T-helper 1 cell (primary cell): ENCODE results near the gene ADAMTS1.

Experiments
- DNase-seq, 5 donors: peaks; one replicate each; pipeline ENCODE4 v3.0.0-alpha.2; 2012 to 2020

The ADAMTS1 gene

DNA sequence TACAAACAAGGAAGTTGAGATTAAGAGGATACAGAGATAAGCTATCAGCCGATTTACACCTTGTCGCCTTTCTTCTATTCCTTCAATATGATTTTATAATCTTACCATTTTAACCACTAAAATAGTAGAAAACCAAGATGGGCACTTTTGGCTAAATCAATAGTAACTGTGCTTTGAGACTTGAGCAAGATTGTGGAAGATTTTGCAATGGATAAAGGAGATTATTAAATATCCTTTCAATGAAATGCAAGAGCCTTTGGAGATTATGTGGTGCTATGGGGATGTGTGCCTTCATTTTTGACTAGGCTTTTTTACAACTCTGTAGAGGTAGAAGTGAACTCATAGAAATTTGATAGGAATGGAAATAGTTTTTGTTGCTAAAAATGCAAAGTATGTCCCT, 33.7 kb downstream of the ADAMTS1 start:
- DNase-seq = no peak

DNA sequence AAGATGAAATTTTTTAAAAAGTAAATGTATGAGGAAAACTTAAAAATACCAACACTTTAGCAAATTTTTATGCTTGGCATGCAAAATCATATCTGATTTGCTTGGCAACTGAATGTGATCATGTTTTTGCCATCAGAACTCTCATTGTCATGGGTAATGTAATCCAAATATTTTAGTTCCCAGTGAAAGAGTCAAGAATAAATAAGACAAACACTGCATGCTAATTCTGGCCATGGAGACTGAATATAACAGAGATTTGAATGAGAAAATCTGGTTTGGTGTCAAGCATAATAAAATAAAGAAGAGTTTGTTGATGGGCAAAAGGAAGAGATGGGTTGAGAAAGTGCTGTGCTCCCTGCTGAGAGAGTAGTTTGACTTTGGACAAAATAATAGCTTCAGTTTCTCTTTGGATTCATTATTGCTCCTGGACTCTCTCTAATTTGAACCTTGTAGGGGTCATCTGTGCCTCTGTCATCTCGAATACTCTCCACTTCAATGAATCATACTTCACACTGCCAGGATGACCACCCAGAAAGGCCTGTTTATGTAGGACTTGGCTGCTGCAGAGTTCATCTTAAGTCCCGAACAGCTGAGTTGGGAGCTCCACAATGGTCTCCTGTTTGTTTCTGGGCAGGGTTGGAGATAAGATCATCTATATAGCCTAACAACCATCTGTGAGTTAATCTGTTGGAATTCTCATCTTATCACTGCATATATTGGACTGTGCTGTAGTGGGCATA, 34.4 kb downstream of the ADAMTS1 start:
- no peak for DNase-seq

DNA sequence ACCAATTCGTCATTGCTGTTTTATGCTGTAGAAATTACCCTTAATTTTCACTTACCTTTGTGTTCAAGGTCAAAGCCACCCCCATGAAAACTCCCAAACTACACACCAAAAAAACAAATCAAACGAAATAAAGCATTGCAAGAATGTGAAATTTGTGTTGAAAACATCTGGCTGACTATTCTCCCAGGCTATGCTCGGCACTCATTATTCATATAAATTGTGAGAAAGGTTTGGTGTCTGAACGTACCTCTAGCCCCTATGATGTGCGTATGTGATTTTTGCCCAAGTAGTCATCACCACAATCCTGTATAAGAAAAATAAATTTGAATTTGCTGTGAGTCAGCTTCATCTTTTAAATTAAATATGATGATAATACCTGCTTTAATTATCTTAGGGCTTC, 34.9 kb downstream of the ADAMTS1 start:
- DNase-seq = no peak

DNA sequence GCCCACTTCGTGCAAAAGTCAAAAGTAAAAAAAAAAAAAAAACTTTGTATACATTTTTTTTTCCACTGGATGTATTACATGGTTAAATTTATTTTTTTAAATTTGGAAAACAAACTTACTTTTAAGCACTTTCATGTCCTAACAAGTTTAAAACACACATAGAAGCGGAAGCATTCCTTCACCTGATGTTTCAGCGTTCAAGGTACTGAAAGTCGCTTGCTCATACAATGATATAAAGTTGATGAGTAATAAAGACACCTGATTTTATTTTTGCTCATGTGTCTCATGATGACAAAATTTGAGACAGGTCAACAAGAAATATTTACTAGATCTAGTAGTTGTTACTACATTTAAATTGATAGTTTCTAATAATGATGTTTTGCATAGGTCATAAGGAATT, 35.5 kb downstream of the ADAMTS1 start:
- no peak for DNase-seq

GRCh38 chr21:26806801-26807295, 38.4 kb downstream of the ADAMTS1 start:
- peak in 1 of 5 donors; percentile 4 for DNase-seq

DNA sequence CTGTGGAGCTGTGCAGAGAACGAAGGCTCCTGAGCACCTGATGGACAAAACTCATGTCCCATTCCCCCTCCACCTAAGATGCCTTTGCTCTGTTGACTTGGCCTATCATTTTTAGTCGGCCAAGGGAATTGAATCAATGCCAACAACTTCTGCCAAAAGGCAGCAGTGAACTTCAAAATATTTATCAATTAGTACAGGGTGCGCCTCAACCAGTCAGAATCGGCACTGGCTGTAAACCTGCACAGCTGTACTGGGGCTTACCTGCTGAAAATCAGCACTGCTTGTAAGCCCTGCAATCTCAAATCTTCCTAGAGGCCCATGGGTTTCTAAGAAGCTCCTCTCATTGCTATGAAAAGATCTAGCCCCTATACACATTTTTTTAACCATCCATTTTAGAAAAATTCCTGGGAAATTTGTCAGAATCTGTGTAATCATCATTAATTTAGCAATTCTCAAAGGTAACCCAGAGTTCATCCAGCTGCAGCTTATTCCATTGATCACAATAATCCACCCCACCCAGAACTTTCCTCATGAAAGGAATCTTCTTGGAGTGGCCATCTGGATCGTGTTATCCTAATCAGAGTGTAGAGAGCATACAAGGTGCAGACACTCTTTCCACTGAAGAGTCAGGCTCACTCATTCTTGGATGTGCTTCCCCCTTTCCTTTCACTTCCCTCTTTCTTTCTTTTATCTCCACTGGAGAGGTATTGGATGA, 40.2 kb downstream of the ADAMTS1 start:
- DNase-seq = no peak

- DNase-seq = no peak
Measured at GRCh38 chr21:26801498-26801897, 43.7 kb downstream of the ADAMTS1 start.

GRCh38 chr21:26800970-26801431, 44.2 kb downstream of the ADAMTS1 start:
- no peak for DNase-seq

- no peak for DNase-seq
Measured at GRCh38 chr21:26800455-26800854, 44.8 kb downstream of the ADAMTS1 start.

- no peak for DNase-seq
Measured at GRCh38 chr21:26800001-26800400, 45.2 kb downstream of the ADAMTS1 start.

DNA sequence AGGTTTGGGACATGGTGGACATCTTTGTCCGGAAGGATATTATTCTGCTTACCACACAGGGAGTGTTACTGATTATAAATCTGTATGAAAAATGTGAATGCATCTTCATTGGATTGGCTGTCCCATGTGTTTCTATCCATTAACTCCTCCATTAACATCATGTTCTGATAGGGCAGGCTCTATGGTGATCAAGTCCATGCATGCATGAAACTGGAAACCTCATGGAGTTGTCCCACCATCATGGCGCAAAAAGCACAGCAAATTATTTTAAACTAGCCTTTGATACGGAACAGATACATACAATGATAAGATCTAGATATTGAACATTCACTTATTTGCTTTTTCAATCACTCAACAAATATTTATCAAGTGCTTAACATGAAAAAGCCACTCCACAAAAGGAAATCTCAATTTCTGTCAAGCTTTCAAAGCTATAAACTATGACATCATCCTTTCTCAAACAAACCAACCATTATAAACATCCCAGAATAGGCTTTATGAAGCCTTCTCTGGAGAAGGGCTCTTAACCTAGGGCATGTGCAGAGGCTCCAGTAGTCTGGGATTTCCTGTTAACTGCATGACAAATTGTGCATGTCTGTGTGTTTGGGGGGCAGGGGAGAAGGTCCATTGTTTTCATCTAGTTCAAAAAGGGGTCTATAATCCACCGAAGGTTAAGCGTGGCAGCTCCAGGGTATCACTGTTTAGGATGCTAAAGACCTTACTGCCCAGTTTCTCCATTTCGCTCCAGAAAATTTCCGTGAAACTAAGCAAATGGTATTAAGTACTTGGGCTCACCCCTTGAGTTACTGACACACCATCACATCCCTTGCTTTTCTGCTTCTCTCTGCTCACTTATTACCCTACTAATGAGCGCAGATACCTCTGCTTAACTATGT, 46.1 kb downstream of the ADAMTS1 start:
- no peak for DNase-seq

- no peak for DNase-seq
Measured at GRCh38 chr21:26797878-26798456, 47.2 kb downstream of the ADAMTS1 start.

- no peak for DNase-seq
Measured at GRCh38 chr21:26795866-26796329, 49.3 kb downstream of the ADAMTS1 start.

DNA sequence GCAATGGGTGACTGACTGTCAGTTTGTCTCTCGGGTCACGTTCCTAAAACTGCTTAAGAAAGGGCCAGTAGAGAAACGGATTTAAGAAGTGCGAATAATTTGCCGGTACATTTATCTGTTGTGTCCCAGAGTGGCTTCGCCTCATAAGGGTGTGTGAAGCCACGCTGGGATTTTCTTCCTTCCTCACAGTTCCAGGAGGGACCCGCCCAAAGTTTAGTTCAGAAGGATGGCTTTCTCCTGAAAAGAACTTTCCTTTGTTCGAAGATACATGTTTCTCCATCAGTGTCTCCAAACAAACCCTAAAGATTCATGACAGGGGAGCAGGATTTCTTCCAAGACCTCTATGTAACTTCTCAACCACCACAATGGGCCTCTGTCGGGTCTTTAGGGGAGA, 49.8 kb downstream of the ADAMTS1 start:
- DNase-seq = no peak

DNA sequence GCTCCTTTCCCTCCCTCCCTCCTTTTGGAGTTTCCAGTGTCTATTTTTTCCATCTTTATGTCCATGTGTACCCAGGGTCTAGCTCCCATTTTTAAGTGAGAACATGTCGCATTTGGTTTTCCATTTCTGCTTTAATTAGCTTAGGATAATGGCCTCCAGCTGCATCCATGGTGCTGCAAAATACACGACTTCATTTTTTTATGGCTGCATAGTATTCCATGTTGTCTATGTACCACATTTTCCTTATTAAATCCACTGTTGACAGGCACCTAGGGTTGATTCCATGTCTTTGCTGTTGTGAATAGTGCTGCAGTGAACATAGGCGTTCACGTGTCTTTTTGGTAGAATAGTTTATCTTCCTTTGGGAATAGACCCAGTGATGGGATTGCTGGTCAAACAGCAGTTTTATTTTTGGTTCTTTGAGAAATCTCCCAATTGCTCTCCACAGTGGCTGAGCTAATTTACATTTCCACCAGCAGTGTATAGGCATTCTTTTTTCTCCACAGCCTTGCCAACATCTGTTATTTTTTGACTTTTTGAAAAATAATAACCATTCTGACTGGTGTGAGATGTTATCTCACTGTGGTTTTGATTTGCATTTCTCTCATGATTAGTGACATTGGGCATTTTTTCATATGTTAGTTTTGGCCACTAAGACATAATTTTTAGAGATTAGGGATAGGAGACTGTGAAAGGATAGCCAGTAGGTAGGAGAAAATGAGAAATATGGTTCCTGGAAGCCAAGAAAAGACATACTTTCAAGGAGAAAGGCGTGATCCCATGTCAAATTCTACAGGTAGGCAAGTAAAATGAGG, 50.4 kb downstream of the ADAMTS1 start:
- DNase-seq = no peak

GRCh38 chr21:26790296-26790695, 54.9 kb downstream of the ADAMTS1 start:
- DNase-seq = no peak

- no peak for DNase-seq
Measured at GRCh38 chr21:26788790-26789189, 56.4 kb downstream of the ADAMTS1 start.
